A549 (cell line): Measurements from ENCODE around the gene AHNAK2. TPM values are rescaled to one million over a fixed set of nuclear protein-coding genes. Genes with fewer than 3 reads are reported as not detected.

Source experiments
- ATAC-seq, 2 experiments: fragments of 200-7000 bp in 1 of 2; fragments of >200 bp in 1 of 2; cut with Nextera tagmentation in 1 of 2; cut with Tn5 transposase in 1 of 2; 3 replicates each; pipeline versions ENCODE4 v1.8.0 to v1.9.1; 2018 to 2020; ENCODE audit warnings: mild to moderate bottlenecking in 1 of 2, moderate library complexity in 1 of 2
- CTCF ChIA-PET: fragments of 300-600 bp; sonication (Branson Sonifier 250); formaldehyde crosslinking; extraction: SDS; loops from one replicate; lab custom pipeline; 2021; ENCODE audit warnings: antibody characterized with exemption, inconsistent platforms; lab: Yijun Ruan, JAX
- POLR2A ChIA-PET: fragments of 350-600 bp; formaldehyde crosslinking; extraction: SDS; loops from one replicate; lab custom pipeline; 2021; ENCODE audit warnings: antibody characterized with exemption, inconsistent platforms; lab: Yijun Ruan, JAX
- DNase-seq, 2 experiments: peaks; one replicate each; pipeline versions ENCODE4 v3.0.0 to v3.0.0-alpha.2; 2011 to 2016; ENCODE audit warnings: low read depth in 1 of 2, low spot score in 1 of 2
- FAIRE-seq: peaks from 2 replicates; lab custom pipeline; 2011; peaks lifted over from hg19 to GRCh38; lab: Jason Lieb, UNC
- H3K27ac ChIP-seq, 2 experiments: fragments of >200 bp; sonication (Bioruptor Twin); formaldehyde crosslinking; 3 replicates each; pipeline ENCODE4 v1.5.1; 2016 to 2017
- H3K4me1 ChIP-seq: fragments of >200 bp; sonication (Bioruptor Twin); formaldehyde crosslinking; 3 replicates; pipeline ENCODE4 v1.6.1; 2016
- H3K4me2 ChIP-seq: fragments of >200 bp; sonication (Bioruptor Twin); formaldehyde crosslinking; 3 replicates; pipeline ENCODE4 v1.6.1; 2016
- H3K4me3 ChIP-seq: fragments of >200 bp; sonication (Bioruptor Twin); formaldehyde crosslinking; 3 replicates; pipeline ENCODE4 v1.5.1; 2016
- H3K9me3 ChIP-seq: fragments of >200 bp; sonication (Bioruptor Twin); formaldehyde crosslinking; 3 replicates; pipeline ENCODE4 v1.6.1; 2016
- EHMT2 ChIP-seq: fragments of 200-600 bp; sonication (generic); IDR thresholded peaks from 2 replicates; pipeline ENCODE4 v1.6.1; 2016; ENCODE audit warnings: antibody characterized with exemption, low read depth, mild to moderate bottlenecking, moderate library complexity
- ESRRA ChIP-seq: fragments of 150-350 bp; IDR thresholded peaks from 2 replicates; pipeline ENCODE4 v1.6.1; 2014; ENCODE audit warnings: mild to moderate bottlenecking, low read length, borderline replicate concordance
- FOXS1 ChIP-seq: fragments of 250-450 bp; sonication (Bioruptor Pico); IDR thresholded peaks from 2 replicates; pipeline ENCODE4 v1.5.0; 2020; ENCODE audit warnings: mild to moderate bottlenecking, moderate library complexity
- HEYL ChIP-seq: fragments of 250-450 bp; sonication (Bioruptor Pico); IDR thresholded peaks from 2 replicates; pipeline ENCODE4 v1.8.0; 2021; ENCODE audit warnings: mild to moderate bottlenecking, moderate library complexity
- HOXA7 ChIP-seq: fragments of 250-450 bp; sonication (Bioruptor Pico); IDR thresholded peaks from 2 replicates; pipeline ENCODE4 v1.5.0; 2020; ENCODE audit warnings: mild to moderate bottlenecking, moderate library complexity
- HOXB13 ChIP-seq: fragments of 250-450 bp; sonication (Bioruptor Pico); IDR thresholded peaks from 2 replicates; pipeline ENCODE4 v1.5.0; 2020; ENCODE audit warnings: low read depth, mild to moderate bottlenecking, moderate library complexity
- MAFK ChIP-seq: fragments of 450-650 bp; IDR thresholded peaks from 2 replicates; pipeline ENCODE4 v1.6.1; 2014; ENCODE audit not compliant: partially characterized antibody
- MAZ ChIP-seq: fragments of 150-350 bp; IDR thresholded peaks from 2 replicates; pipeline ENCODE4 v1.6.1; 2014; ENCODE audit warnings: antibody characterized with exemption, low read depth, low read length, borderline replicate concordance
- MYC ChIP-seq: IDR thresholded peaks from 2 replicates; pipeline ENCODE4 v1.6.1; 2012; ENCODE audit warnings: mild to moderate bottlenecking, inconsistent platforms, low read length, improper control_type of control experiment, borderline replicate concordance
- NFE2L2 ChIP-seq: fragments of 150-350 bp; conservative IDR thresholded peaks from 2 replicates; pipeline ENCODE4 v1.6.1; 2014; ENCODE audit warnings: low read length
- NPAS2 ChIP-seq: fragments of 250-450 bp; sonication (Bioruptor Pico); IDR thresholded peaks from 2 replicates; pipeline ENCODE4 v1.8.0; 2022; ENCODE audit warnings: mild to moderate bottlenecking, moderate library complexity, borderline replicate concordance
- POLR2A ChIP-seq: IDR thresholded peaks from 2 replicates; pipeline ENCODE4 v1.6.1; 2012; ENCODE audit warnings: mild to moderate bottlenecking, low read length
- RCOR1 ChIP-seq: fragments of 150-350 bp; IDR thresholded peaks from 2 replicates; pipeline ENCODE4 v1.6.1; 2014; ENCODE audit warnings: antibody characterized with exemption, low read length, low read depth
- RFX5 ChIP-seq: fragments of 450-650 bp; IDR thresholded peaks from 2 replicates; pipeline ENCODE4 v1.7.1; 2014; ENCODE audit warnings: antibody characterized with exemption, mild to moderate bottlenecking, moderate library complexity
- RNF2 ChIP-seq: fragments of 200-600 bp; sonication (generic); IDR thresholded peaks from 2 replicates; pipeline ENCODE4 v1.6.1; 2016; ENCODE audit warnings: low read depth, mild to moderate bottlenecking, antibody characterized with exemption, moderate library complexity, borderline replicate concordance
- SMC3 ChIP-seq: fragments of >200 bp; sonication (Bioruptor Twin); formaldehyde crosslinking; IDR thresholded peaks from 3 replicates; pipeline ENCODE4 v1.6.1; 2018; ENCODE audit warnings: inconsistent platforms
- SREBF2 ChIP-seq: fragments of 450-650 bp; IDR thresholded peaks from 2 replicates; pipeline ENCODE4 v1.6.1; 2014; ENCODE audit warnings: mild to moderate bottlenecking, moderate library complexity
- ZC3H11A ChIP-seq: fragments of 450-650 bp; IDR thresholded peaks from 2 replicates; pipeline ENCODE4 v1.6.1; 2014; ENCODE audit warnings: antibody characterized with exemption, mild to moderate bottlenecking
- WGBS: methylation state at CpG from one replicate; pipeline ENCODE4 v1.1.6; 2017; ENCODE audit errors: missing lambda C conversion rate; 5-methylcytosine and 5-hydroxymethylcytosine counted together
- polyA plus RNA-seq, 4 experiments: library from polyadenylated mRNA; depleted of rRNA in 3 of 4; stranded (reverse); fragments of >200 nt; fragmentation: RNase III in 1 of 4; extraction: RNeasy Plus Mini Kit Qiagen cat#74134 plus additional on column Dnase treatment in 1 of 4; gene quantifications; 2 replicates in 3 of 4; 3 replicates in 1 of 4; pipeline ENCODE4 v1.2.3, GENCODE V29; 2011 to 2017
- TF ChIP-seq, protein P1 (sequence below): IDR thresholded peaks from 2 replicates; pipeline ENCODE4 v1.6.1; 2012; ENCODE audit warnings: low read depth, borderline replicate concordance
- TF ChIP-seq, protein P2 (sequence below): IDR thresholded peaks from 2 replicates; pipeline ENCODE4 v1.6.1; 2012
- TF ChIP-seq, protein P3 (sequence below): fragments of 450-650 bp; IDR thresholded peaks from 2 replicates; pipeline ENCODE4 v1.6.1; 2014; ENCODE audit warnings: antibody characterized with exemption
- TF ChIP-seq, protein P4 (sequence below): fragments of 200-600 bp; sonication (generic); IDR thresholded peaks from 2 replicates; pipeline ENCODE4 v1.6.1; 2016; ENCODE audit warnings: antibody characterized with exemption, mild to moderate bottlenecking, moderate library complexity
- TF ChIP-seq, protein P5 (sequence below): fragments of >200 bp; sonication (Bioruptor Twin); formaldehyde crosslinking; IDR thresholded peaks from 2 replicates; pipeline ENCODE4 v1.6.1; 2016
- TF ChIP-seq, protein P6 (sequence below): fragments of >200 bp; sonication (Bioruptor Twin); formaldehyde crosslinking; IDR thresholded peaks from 3 replicates; pipeline ENCODE4 v1.5.1; 2016

The AHNAK2 gene
- polyA plus RNA-seq, 2 of the 4 experiments (the other 2 are of a cell fraction) = 43.3 to 43.7 TPM

DNA sequence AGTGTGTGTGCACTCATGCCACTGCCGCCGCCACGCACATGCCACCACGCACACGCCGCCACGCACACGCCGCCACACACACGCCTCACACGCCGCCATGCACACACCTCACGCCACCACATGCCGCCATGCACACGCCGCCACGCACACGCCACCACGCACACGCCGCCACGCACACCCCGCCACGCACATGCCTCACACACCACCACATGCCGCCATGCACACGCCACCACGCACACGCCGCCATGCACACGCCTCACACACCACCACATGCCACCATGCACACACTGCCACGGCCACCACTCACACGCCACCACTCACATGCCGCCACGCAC lies 13.7 kb upstream of the AHNAK2 start:
- DNase-seq = no peak
- WGBS = 88% methylated on average over 34 of the region's 34 CpGs
- CTCF ChIA-PET = no interaction called here
- Histone ChIP-seq H3K4me2 (no peak overlapping the region), H3K4me3 (no peak overlapping the region), H3K9me3 (no peaks in the 10 kb centered on the region), H3K27ac (no peak overlapping the region), H3K4me1 (peaks cover 5% of the 10 kb centered on the region; the same call in 1 of the 3 replicates)
- FAIRE-seq = no peak
- no peak for ATAC-seq
- POLR2A ChIA-PET = interaction anchor here (2.0 kb wide), 1 partner anchor 29 kb away, joined by 5 read pairs; the partner anchor contains the start of gene CDCA4
- no peak for TF ChIP-seq FOXS1 (CRISPR knock-in tag)
- TF ChIP-seq EHMT2 = no peak
- no peak for TF ChIP-seq NFE2L2
- TF ChIP-seq, protein P1, sequence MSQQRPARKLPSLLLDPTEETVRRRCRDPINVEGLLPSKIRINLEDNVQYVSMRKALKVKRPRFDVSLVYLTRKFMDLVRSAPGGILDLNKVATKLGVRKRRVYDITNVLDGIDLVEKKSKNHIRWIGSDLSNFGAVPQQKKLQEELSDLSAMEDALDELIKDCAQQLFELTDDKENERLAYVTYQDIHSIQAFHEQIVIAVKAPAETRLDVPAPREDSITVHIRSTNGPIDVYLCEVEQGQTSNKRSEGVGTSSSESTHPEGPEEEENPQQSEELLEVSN = no peak
- TF ChIP-seq SMC3 = no peak
- TF ChIP-seq, protein P2, sequence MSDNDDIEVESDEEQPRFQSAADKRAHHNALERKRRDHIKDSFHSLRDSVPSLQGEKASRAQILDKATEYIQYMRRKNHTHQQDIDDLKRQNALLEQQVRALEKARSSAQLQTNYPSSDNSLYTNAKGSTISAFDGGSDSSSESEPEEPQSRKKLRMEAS = no peak
- no peak for TF ChIP-seq MYC
- TF ChIP-seq ZC3H11A = no peak
- no peak for TF ChIP-seq HOXB13 (CRISPR knock-in tag)
- TF ChIP-seq ESRRA = no peak
- no peak for TF ChIP-seq RCOR1
- TF ChIP-seq RFX5 = no peak
- TF ChIP-seq MAFK = no peak
- TF ChIP-seq SREBF2 = no peak
- TF ChIP-seq RNF2 = no peak
- no peak for TF ChIP-seq HEYL (CRISPR knock-in tag)
- TF ChIP-seq MAZ = no peak
- TF ChIP-seq, protein P3, sequence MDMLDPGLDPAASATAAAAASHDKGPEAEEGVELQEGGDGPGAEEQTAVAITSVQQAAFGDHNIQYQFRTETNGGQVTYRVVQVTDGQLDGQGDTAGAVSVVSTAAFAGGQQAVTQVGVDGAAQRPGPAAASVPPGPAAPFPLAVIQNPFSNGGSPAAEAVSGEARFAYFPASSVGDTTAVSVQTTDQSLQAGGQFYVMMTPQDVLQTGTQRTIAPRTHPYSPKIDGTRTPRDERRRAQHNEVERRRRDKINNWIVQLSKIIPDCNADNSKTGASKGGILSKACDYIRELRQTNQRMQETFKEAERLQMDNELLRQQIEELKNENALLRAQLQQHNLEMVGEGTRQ = no peak

DNA sequence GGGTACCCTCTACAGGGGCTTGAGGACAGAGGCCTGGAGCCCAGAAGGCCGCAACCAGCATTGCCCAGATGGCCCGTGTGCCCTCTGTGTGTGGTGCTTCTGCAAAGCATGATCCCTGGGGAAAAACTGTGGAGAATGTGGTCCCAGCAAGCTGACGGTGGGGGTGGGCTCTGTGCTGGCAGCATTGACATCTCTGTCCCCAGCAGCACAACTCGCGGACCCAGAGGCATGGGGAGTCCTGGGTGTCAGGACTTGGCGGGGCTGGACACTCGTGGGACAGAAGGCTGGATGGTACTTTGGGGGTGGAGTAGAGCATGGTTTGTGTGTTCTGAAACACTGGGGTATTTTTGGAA lies 11.8 kb upstream of the AHNAK2 start:
- no peak overlapping the region for H3K4me3 ChIP-seq
- ATAC-seq (no peak), DNase-seq (no peak), FAIRE-seq (no peak)
- ChIA-PET CTCF (interaction anchor here (0.9 to 2.2 kb wide), 7 partner anchors 9 to 56 kb away, joined by 3 to 12 read pairs (median 4); no protein-coding TSS in a partner anchor), POLR2A (no interaction called here)
- H3K4me2 ChIP-seq = no peak overlapping the region
- peaks cover 12% of the 10 kb centered on the region; the same call in 2 of the 3 replicates for H3K4me1 ChIP-seq
- H3K9me3 ChIP-seq = no peaks in the 10 kb centered on the region
- no peak for TF ChIP-seq HOXA7
- no peak for TF ChIP-seq HEYL (CRISPR knock-in tag)
- TF ChIP-seq, protein P4, sequence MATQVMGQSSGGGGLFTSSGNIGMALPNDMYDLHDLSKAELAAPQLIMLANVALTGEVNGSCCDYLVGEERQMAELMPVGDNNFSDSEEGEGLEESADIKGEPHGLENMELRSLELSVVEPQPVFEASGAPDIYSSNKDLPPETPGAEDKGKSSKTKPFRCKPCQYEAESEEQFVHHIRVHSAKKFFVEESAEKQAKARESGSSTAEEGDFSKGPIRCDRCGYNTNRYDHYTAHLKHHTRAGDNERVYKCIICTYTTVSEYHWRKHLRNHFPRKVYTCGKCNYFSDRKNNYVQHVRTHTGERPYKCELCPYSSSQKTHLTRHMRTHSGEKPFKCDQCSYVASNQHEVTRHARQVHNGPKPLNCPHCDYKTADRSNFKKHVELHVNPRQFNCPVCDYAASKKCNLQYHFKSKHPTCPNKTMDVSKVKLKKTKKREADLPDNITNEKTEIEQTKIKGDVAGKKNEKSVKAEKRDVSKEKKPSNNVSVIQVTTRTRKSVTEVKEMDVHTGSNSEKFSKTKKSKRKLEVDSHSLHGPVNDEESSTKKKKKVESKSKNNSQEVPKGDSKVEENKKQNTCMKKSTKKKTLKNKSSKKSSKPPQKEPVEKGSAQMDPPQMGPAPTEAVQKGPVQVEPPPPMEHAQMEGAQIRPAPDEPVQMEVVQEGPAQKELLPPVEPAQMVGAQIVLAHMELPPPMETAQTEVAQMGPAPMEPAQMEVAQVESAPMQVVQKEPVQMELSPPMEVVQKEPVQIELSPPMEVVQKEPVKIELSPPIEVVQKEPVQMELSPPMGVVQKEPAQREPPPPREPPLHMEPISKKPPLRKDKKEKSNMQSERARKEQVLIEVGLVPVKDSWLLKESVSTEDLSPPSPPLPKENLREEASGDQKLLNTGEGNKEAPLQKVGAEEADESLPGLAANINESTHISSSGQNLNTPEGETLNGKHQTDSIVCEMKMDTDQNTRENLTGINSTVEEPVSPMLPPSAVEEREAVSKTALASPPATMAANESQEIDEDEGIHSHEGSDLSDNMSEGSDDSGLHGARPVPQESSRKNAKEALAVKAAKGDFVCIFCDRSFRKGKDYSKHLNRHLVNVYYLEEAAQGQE = no peak
- TF ChIP-seq RFX5 = no peak
- TF ChIP-seq, protein P5, sequence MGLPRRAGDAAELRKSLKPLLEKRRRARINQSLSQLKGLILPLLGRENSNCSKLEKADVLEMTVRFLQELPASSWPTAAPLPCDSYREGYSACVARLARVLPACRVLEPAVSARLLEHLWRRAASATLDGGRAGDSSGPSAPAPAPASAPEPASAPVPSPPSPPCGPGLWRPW = no peak
- TF ChIP-seq ZC3H11A = no peak
- no peak for TF ChIP-seq FOXS1 (CRISPR knock-in tag)
- TF ChIP-seq, protein P6, sequence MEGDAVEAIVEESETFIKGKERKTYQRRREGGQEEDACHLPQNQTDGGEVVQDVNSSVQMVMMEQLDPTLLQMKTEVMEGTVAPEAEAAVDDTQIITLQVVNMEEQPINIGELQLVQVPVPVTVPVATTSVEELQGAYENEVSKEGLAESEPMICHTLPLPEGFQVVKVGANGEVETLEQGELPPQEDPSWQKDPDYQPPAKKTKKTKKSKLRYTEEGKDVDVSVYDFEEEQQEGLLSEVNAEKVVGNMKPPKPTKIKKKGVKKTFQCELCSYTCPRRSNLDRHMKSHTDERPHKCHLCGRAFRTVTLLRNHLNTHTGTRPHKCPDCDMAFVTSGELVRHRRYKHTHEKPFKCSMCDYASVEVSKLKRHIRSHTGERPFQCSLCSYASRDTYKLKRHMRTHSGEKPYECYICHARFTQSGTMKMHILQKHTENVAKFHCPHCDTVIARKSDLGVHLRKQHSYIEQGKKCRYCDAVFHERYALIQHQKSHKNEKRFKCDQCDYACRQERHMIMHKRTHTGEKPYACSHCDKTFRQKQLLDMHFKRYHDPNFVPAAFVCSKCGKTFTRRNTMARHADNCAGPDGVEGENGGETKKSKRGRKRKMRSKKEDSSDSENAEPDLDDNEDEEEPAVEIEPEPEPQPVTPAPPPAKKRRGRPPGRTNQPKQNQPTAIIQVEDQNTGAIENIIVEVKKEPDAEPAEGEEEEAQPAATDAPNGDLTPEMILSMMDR = no peak
- no peak for TF ChIP-seq POLR2A
- no peak for TF ChIP-seq RCOR1
- no peak for TF ChIP-seq HOXB13 (CRISPR knock-in tag)
- TF ChIP-seq NPAS2 (CRISPR knock-in tag) = no peak
- WGBS = 84% methylated on average over 5 of the region's 7 CpGs
- no peak overlapping the region for H3K27ac ChIP-seq
